GM23248 (cell line): ENCODE results near the gene PLXDC1.

ENCODE experiments used
- EZH2 ChIP-seq: fragments of 200-600 bp; sonication (generic); IDR thresholded peaks from 2 replicates; pipeline ENCODE4 v1.6.1; 2018; ENCODE audit warnings: antibody characterized with exemption, mild to moderate bottlenecking; ENCODE audit not compliant: insufficient read depth, poor library complexity, severe bottlenecking
- EZH2phosphoT487 ChIP-seq: fragments of 200-600 bp; sonication (generic); IDR thresholded peaks from 2 replicates; pipeline ENCODE4 v1.6.1; 2018; ENCODE audit warnings: antibody characterized with exemption, moderate library complexity, mild to moderate bottlenecking, low read depth; ENCODE audit not compliant: insufficient read depth

- TF ChIP-seq EZH2 (no peak), EZH2phosphoT487 (no peak)
Observed at GRCh38 chr17:39151943-39152818, 744 bp upstream of the PLXDC1 start.
